Measurements from ENCODE around the gene POU2F3. TPM values are rescaled to one million over a fixed set of nuclear protein-coding genes. Genes with fewer than 3 reads are reported as not detected.

Gene POU2F3
- total RNA-seq, 1 experiment from 2014 or later: 0.62 TPM

DNA sequence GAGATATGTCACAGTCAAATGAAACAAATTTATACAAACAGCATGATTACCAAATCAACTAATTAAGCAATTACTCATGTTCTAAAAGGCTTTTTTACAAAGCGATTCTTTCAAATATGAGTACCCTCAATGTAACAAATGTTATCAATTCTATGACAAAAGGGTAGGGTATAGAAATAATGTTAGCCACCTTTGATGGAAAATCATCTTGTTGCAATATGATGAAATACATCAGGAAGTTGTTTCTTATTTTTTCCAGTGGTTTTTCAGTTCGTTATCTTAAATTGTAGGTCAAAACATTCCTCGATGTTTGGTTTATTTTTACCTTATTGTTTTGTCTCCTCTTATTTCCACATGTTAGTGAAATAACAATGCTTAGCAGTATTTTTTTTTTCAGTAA, 102.7 kb downstream of the POU2F3 start:
- intact Hi-C loops (cut with micrococcal nuclease): no loop called here
- H2AFZ ChIP-seq (ENCODE audit: low read length): no peak overlapping the region
- peaks cover 56% of the 10 kb centered on the region for H3K4me1 ChIP-seq (ENCODE audit: insufficient read depth, low read length)
- H4K20me1 ChIP-seq (ENCODE audit: low read length): peaks cover 81% of the 10 kb centered on the region
- ChIA-PET POLR2A (ENCODE audit: unreplicated experiment) (no interaction called here), CTCF (no interaction called here)
- H3K9me2 ChIP-seq (replicated peaks; ENCODE audit: low read length): no peaks in the 10 kb centered on the region
- no peak overlapping the region for H3K4me3 ChIP-seq (ENCODE audit: low read length)
- no peaks in the 10 kb centered on the region for H3K36me3 ChIP-seq (ENCODE audit: low read depth, low read length)
- H3K9me3 ChIP-seq (ENCODE audit: low read length): no peaks in the 10 kb centered on the region
- H3K27me3 ChIP-seq (ENCODE audit: low read length): no peaks in the 10 kb centered on the region
- ATAC-seq (no peak), DNase-seq (no peak)
- H3K9ac ChIP-seq (ENCODE audit: low read length): no peak overlapping the region
- H3K27ac ChIP-seq (ENCODE audit: low read length): no peak overlapping the region
- H3F3A ChIP-seq (ENCODE audit: low read length, unreplicated experiment): no peaks in the 10 kb centered on the region
- no peak overlapping the region for H3K4me2 ChIP-seq (ENCODE audit: low read length)
- BruUV-seq (replicated peaks): no TSS peak
- peaks cover 97% of the 10 kb centered on the region for H3K79me2 ChIP-seq (ENCODE audit: low read length)
- TF ChIP-seq EZH2 (IDR thresholded peaks at IDR 0.05; ENCODE audit: low read length, unreplicated experiment) (no peak), EZH2phosphoT487 (IDR thresholded peaks at IDR 0.05; ENCODE audit: borderline replicate concordance, low read length) (no peak)
- TF ChIP-seq, protein P1, sequence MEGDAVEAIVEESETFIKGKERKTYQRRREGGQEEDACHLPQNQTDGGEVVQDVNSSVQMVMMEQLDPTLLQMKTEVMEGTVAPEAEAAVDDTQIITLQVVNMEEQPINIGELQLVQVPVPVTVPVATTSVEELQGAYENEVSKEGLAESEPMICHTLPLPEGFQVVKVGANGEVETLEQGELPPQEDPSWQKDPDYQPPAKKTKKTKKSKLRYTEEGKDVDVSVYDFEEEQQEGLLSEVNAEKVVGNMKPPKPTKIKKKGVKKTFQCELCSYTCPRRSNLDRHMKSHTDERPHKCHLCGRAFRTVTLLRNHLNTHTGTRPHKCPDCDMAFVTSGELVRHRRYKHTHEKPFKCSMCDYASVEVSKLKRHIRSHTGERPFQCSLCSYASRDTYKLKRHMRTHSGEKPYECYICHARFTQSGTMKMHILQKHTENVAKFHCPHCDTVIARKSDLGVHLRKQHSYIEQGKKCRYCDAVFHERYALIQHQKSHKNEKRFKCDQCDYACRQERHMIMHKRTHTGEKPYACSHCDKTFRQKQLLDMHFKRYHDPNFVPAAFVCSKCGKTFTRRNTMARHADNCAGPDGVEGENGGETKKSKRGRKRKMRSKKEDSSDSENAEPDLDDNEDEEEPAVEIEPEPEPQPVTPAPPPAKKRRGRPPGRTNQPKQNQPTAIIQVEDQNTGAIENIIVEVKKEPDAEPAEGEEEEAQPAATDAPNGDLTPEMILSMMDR (conservative IDR thresholded peaks at IDR 0.05; ENCODE audit: low read depth, low read length): no peak

DNA sequence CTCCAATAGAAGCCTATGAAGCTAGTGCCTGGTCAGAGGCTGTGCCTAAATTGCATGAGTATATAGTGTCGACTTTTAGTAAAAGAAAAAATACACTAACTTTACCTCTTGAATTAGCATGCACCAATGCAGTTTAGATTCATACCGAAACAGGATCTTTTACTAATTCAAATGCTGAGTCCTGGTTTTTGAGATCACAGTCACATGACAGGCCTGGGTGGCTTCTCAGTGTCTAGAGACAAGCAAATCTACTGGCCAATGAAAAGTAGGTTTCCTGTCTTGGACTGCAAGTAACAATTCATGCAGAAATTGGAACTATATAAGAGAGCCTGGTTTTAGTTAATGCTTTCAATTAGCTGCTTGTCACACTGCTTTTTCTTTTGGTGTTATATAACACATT, 103.5 kb downstream of the POU2F3 start:
- no peak overlapping the region for H2AFZ ChIP-seq (ENCODE audit: low read length)
- H3K36me3 ChIP-seq (ENCODE audit: low read depth, low read length): no peaks in the 10 kb centered on the region
- no peak overlapping the region for H3K4me3 ChIP-seq (ENCODE audit: low read length)
- intact Hi-C loops (cut with micrococcal nuclease): no loop called here
- no peaks in the 10 kb centered on the region for H3K9me3 ChIP-seq (ENCODE audit: low read length)
- peaks cover 76% of the 10 kb centered on the region for H4K20me1 ChIP-seq (ENCODE audit: low read length)
- peaks cover 97% of the 10 kb centered on the region for H3K79me2 ChIP-seq (ENCODE audit: low read length)
- no peaks in the 10 kb centered on the region for H3K27me3 ChIP-seq (ENCODE audit: low read length)
- ATAC-seq (no peak), DNase-seq (no peak)
- no peak overlapping the region for H3K27ac ChIP-seq (ENCODE audit: low read length)
- no peak overlapping the region for H3K9ac ChIP-seq (ENCODE audit: low read length)
- ChIA-PET CTCF (no interaction called here), POLR2A (ENCODE audit: unreplicated experiment) (no interaction called here)
- H3K4me1 ChIP-seq (ENCODE audit: insufficient read depth, low read length): peaks cover 52% of the 10 kb centered on the region
- BruUV-seq (replicated peaks): no TSS peak
- 0 out of 2 replicates have a peak overlapping the region, but pooled peaks have one; percentile 52 for H3K4me2 ChIP-seq (ENCODE audit: low read length)
- H3K9me2 ChIP-seq (replicated peaks; ENCODE audit: low read length): no peaks in the 10 kb centered on the region
- no peak for TF ChIP-seq EZH2 (IDR thresholded peaks at IDR 0.05; ENCODE audit: low read length, unreplicated experiment)
- TF ChIP-seq, protein P1 (conservative IDR thresholded peaks at IDR 0.05; ENCODE audit: low read depth, low read length): no peak
- no peak for TF ChIP-seq EZH2phosphoT487 (IDR thresholded peaks at IDR 0.05; ENCODE audit: borderline replicate concordance, low read length)
- no peaks in the 10 kb centered on the region for H3F3A ChIP-seq (ENCODE audit: low read length, unreplicated experiment)

DNA sequence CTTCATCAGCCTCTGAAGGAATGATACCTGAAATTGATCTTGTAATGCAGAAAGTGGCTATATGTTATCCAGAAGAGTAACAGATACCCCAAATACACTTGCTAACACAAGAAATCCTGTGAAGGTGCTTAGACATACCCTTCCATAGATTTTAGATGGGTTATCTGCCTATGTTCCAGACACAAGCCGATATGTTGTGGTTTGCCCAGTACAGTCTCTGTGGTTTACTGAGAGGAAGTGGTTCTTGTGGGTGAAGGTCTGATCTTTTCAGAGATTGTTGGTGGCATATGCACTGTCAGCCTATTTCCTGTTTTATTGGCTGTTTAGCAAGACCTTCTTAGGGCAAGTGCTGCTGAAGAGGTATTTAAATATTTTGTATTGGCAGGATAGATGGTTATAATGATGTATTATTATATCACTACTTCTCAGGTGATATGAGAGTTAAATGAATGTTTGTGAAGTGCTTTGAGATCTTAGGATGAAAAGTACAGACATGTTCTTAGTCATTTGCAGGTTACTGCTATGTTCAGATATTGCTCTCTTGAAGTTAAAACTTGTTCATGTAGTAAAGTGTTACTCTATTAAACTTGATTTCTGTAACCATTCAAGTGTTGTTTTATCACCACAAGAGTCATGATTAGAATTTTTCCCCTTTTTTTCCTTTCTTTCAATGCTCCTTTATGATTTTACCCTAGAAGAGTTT, 104.5 kb downstream of the POU2F3 start:
- Histone ChIP-seq H3K79me2 (ENCODE audit: low read length) (peaks cover 97% of the 10 kb centered on the region), H3K9me3 (ENCODE audit: low read length) (no peaks in the 10 kb centered on the region), H3K27me3 (ENCODE audit: low read length) (no peaks in the 10 kb centered on the region), H2AFZ (ENCODE audit: low read length) (no peak overlapping the region), H3K4me1 (ENCODE audit: insufficient read depth, low read length) (peaks cover 41% of the 10 kb centered on the region), H3K27ac (ENCODE audit: low read length) (no peak overlapping the region), H3K9me2 (replicated peaks; ENCODE audit: low read length) (no peaks in the 10 kb centered on the region), H3F3A (ENCODE audit: low read length, unreplicated experiment) (no peaks in the 10 kb centered on the region), H3K4me2 (ENCODE audit: low read length) (peak overlapping the region; percentile 52), H3K9ac (ENCODE audit: low read length) (no peak overlapping the region), H3K4me3 (ENCODE audit: low read length) (no peak overlapping the region), H4K20me1 (ENCODE audit: low read length) (peaks cover 70% of the 10 kb centered on the region), H3K36me3 (ENCODE audit: low read depth, low read length) (no peaks in the 10 kb centered on the region)
- TF ChIP-seq, protein P1 (conservative IDR thresholded peaks at IDR 0.05; ENCODE audit: low read depth, low read length): no peak
- no peak for TF ChIP-seq EZH2 (IDR thresholded peaks at IDR 0.05; ENCODE audit: low read length, unreplicated experiment)
- no peak for TF ChIP-seq EZH2phosphoT487 (IDR thresholded peaks at IDR 0.05; ENCODE audit: borderline replicate concordance, low read length)
- DNase-seq (peak; percentile 91), ATAC-seq (peak; percentile 59)
- BruUV-seq (replicated peaks): no TSS peak
- intact Hi-C loops (cut with micrococcal nuclease): no loop called here
- CTCF ChIA-PET: no interaction called here
- POLR2A ChIA-PET (ENCODE audit: unreplicated experiment): no interaction called here
